ENCODE results near the gene PTPRM. TPM values are rescaled to one million over a fixed set of nuclear protein-coding genes. Genes with fewer than 3 reads are reported as not detected.

The PTPRM gene
- polyA plus RNA-seq, 1 donor from 2014 or later = 126 TPM

- Histone ChIP-seq H3K27ac (ENCODE audit: low read length) (no peak overlapping the region), H3K9ac (ENCODE audit: low read length) (no peak overlapping the region), H4K20me1 (ENCODE audit: insufficient read depth) (no peaks in the 10 kb centered on the region), H3K27me3 (ENCODE audit: insufficient read depth, low read depth, low read length) (no peaks in the 10 kb centered on the region), H3K9me2 (ENCODE audit: insufficient read depth, low read length) (no peaks in the 10 kb centered on the region), H3K4me2 (ENCODE audit: low read length) (no peak overlapping the region), H3K9me3 (ENCODE audit: low read length) (no peaks in the 10 kb centered on the region), H3F3A (ENCODE audit: insufficient read depth, low read length, poor library complexity, severe bottlenecking) (no peaks in the 10 kb centered on the region), H3K4me3 (ENCODE audit: low read length) (no peak overlapping the region), H2AFZ (ENCODE audit: low read depth, low read length) (no peak overlapping the region), H3K36me3 (ENCODE audit: insufficient read depth, low read length) (no peaks in the 10 kb centered on the region), H3K79me2 (replicated peaks; ENCODE audit: insufficient read depth, low read length) (no peaks in the 10 kb centered on the region)
- TF ChIP-seq EZH2 (IDR thresholded peaks at IDR 0.05; ENCODE audit: borderline replicate concordance, insufficient read depth, low read length, poor library complexity, severe bottlenecking) = no peak
- TF ChIP-seq TAF1 (IDR thresholded peaks at IDR 0.05; ENCODE audit: low read depth) = no peak
- TF ChIP-seq MXI1 (conservative IDR thresholded peaks at IDR 0.05; ENCODE audit: poor library complexity, severe bottlenecking) = no peak
- no peak for TF ChIP-seq EP300 (conservative IDR thresholded peaks at IDR 0.05; ENCODE audit: poor library complexity, severe bottlenecking)
- TF ChIP-seq RAD21 (conservative IDR thresholded peaks at IDR 0.05) = no peak
- no peak for TF ChIP-seq CTCF (IDR thresholded peaks at IDR 0.05; ENCODE audit: poor library complexity, severe bottlenecking)
- TF ChIP-seq POLR2AphosphoS5 (IDR thresholded peaks at IDR 0.05) = no peak
- TF ChIP-seq REST (IDR thresholded peaks at IDR 0.05; ENCODE audit: borderline replicate concordance) = no peak
- TF ChIP-seq SMC3 (conservative IDR thresholded peaks at IDR 0.05; ENCODE audit: poor library complexity) = no peak
Observed at GRCh38 chr18:8142131-8142711, 575.1 kb downstream of the PTPRM start.

- H3K9me3 ChIP-seq (ENCODE audit: low read length) = no peaks in the 10 kb centered on the region
- no peaks in the 10 kb centered on the region for H3K79me2 ChIP-seq (replicated peaks; ENCODE audit: insufficient read depth, low read length)
- H3K9ac ChIP-seq (ENCODE audit: low read length) = no peak overlapping the region
- TF ChIP-seq TAF1 (IDR thresholded peaks at IDR 0.05; ENCODE audit: low read depth) = no peak
- TF ChIP-seq CTCF (IDR thresholded peaks at IDR 0.05; ENCODE audit: poor library complexity, severe bottlenecking) = no peak
- TF ChIP-seq MXI1 (conservative IDR thresholded peaks at IDR 0.05; ENCODE audit: poor library complexity, severe bottlenecking) = no peak
- no peak for TF ChIP-seq RAD21 (conservative IDR thresholded peaks at IDR 0.05)
- no peak for TF ChIP-seq POLR2AphosphoS5 (IDR thresholded peaks at IDR 0.05)
- no peaks in the 10 kb centered on the region for H3K36me3 ChIP-seq (ENCODE audit: insufficient read depth, low read length)
- H3F3A ChIP-seq (ENCODE audit: insufficient read depth, low read length, poor library complexity, severe bottlenecking) = no peaks in the 10 kb centered on the region
- H2AFZ ChIP-seq (ENCODE audit: low read depth, low read length) = no peak overlapping the region
- H3K9me2 ChIP-seq (ENCODE audit: insufficient read depth, low read length) = no peaks in the 10 kb centered on the region
- no peaks in the 10 kb centered on the region for H3K27me3 ChIP-seq (ENCODE audit: insufficient read depth, low read depth, low read length)
- H4K20me1 ChIP-seq (ENCODE audit: insufficient read depth) = no peaks in the 10 kb centered on the region
- H3K27ac ChIP-seq (ENCODE audit: low read length) = no peak overlapping the region
- no peak overlapping the region for H3K4me3 ChIP-seq (ENCODE audit: low read length)
- no peak overlapping the region for H3K4me2 ChIP-seq (ENCODE audit: low read length)
Observed at GRCh38 chr18:8142932-8143331, 575.8 kb downstream of the PTPRM start.
